Upper lobe of right lung (tissue), 1 donor: Measurements from ENCODE around the gene LRSAM1. TPM values are rescaled to one million over a fixed set of nuclear protein-coding genes. Genes with fewer than 3 reads are reported as not detected.

ENCODE experiments used
- ATAC-seq: fragments of 200-7000 bp; cut with Tn5 transposase; one replicate; pipeline ENCODE4 v1.9.1; 2020; ENCODE audit warnings: mild to moderate bottlenecking, moderate library complexity
- DNase-seq: peaks from one replicate; pipeline ENCODE4 v3.0.0-alpha.2; 2020
- H3K27ac ChIP-seq: fragments of 200-600 bp; one replicate; pipeline ENCODE4 v1.8.0; 2022
- H3K27me3 ChIP-seq: fragments of 200-600 bp; one replicate; pipeline ENCODE4 v1.8.0; 2022; ENCODE audit warnings: mild to moderate bottlenecking
- H3K36me3 ChIP-seq: fragments of 200-600 bp; one replicate; pipeline ENCODE4 v1.8.0; 2022
- H3K4me1 ChIP-seq: fragments of 200-600 bp; one replicate; pipeline ENCODE4 v1.8.0; 2022
- H3K4me3 ChIP-seq: fragments of 200-600 bp; one replicate; pipeline ENCODE4 v1.8.0; 2022; ENCODE audit warnings: mild to moderate bottlenecking
- H3K9me3 ChIP-seq: fragments of 200-600 bp; one replicate; pipeline ENCODE4 v1.8.0; 2022
- CTCF ChIP-seq: fragments of 200-600 bp; IDR thresholded peaks from one replicate; pipeline ENCODE4 v1.8.0; 2022; ENCODE audit warnings: antibody characterized with exemption
- intact Hi-C: fragments of 100-400 bp; cut with DNase I; formaldehyde crosslinking; loops from one replicate; pipeline ENCODE4 v1.11.0; 2022
- total RNA-seq: library from RNA; stranded (reverse); fragmentation: NEBNext Ultra II Directional; extraction: Animal tissue kit (Norgen Biotek cat#: 25700); gene quantifications from one replicate; pipeline ENCODE4 v1.2.1, GENCODE V29; 2021
- donor health status: DM: no; HTN: yes; CAD: no; lungs with severe emphysema.

LRSAM1 gene
- total RNA-seq, 1 donor from 2014 or later: 18.8 TPM

GRCh38 chr9:127525401-127526188 is 74.3 kb downstream of the LRSAM1 start:
- TF ChIP-seq CTCF: peak; percentile 71
- peaks cover 67% of the 10 kb centered on the region for H3K36me3 ChIP-seq
- peaks cover 41% of the 10 kb centered on the region for H3K4me1 ChIP-seq
- intact Hi-C loops: no loop called here
- no peak overlapping the region for H3K4me3 ChIP-seq
- DNase-seq (no peak), ATAC-seq (peak; percentile 54)
- H3K9me3 ChIP-seq: no peaks in the 10 kb centered on the region
- H3K27me3 ChIP-seq: no peaks in the 10 kb centered on the region
- H3K27ac ChIP-seq: peak overlapping the region; percentile 55

- Histone ChIP-seq H3K27ac (peak overlapping the region; percentile 55), H3K27me3 (no peaks in the 10 kb centered on the region), H3K4me1 (peaks cover 31% of the 10 kb centered on the region), H3K4me3 (no peak overlapping the region), H3K9me3 (no peaks in the 10 kb centered on the region), H3K36me3 (peaks cover 79% of the 10 kb centered on the region)
- TF ChIP-seq CTCF: no peak
- ATAC-seq (no peak), DNase-seq (no peak)
- intact Hi-C loops: no loop called here
These were observed 75.6 kb downstream of the LRSAM1 start for GRCh38 chr9:127526655-127527559.

GRCh38 chr9:127527560-127528268 is 76.4 kb downstream of the LRSAM1 start:
- H3K4me1 ChIP-seq: peaks cover 23% of the 10 kb centered on the region
- H3K27ac ChIP-seq: peak overlapping the region; percentile 42
- intact Hi-C loops: no loop called here

GRCh38 chr9:127528422-127529251 is 77.3 kb downstream of the LRSAM1 start:
- no peak overlapping the region for H3K4me3 ChIP-seq
- peak overlapping the region; percentile 47 for H3K27ac ChIP-seq
- DNase-seq: no peak
- peaks cover 70% of the 10 kb centered on the region for H3K36me3 ChIP-seq
- H3K9me3 ChIP-seq: no peaks in the 10 kb centered on the region
- TF ChIP-seq CTCF: no peak
- H3K27me3 ChIP-seq: no peaks in the 10 kb centered on the region
- no peak for ATAC-seq
- H3K4me1 ChIP-seq: peaks cover 22% of the 10 kb centered on the region
- intact Hi-C loops: no loop called here

More at GRCh38 chr9:127527560-127528268, 76.4 kb downstream of the LRSAM1 start:
- no peaks in the 10 kb centered on the region for H3K9me3 ChIP-seq
- H3K27me3 ChIP-seq: no peaks in the 10 kb centered on the region
- DNase-seq: no peak
- H3K4me3 ChIP-seq: no peak overlapping the region
- TF ChIP-seq CTCF: no peak
- H3K36me3 ChIP-seq: peaks cover 77% of the 10 kb centered on the region
- no peak for ATAC-seq

GRCh38 chr9:127529671-127530070 is 78.4 kb downstream of the LRSAM1 start:
- Histone ChIP-seq H3K27ac (peak overlapping the region; percentile 7), H3K9me3 (no peaks in the 10 kb centered on the region), H3K36me3 (peaks cover 60% of the 10 kb centered on the region), H3K4me3 (no peak overlapping the region), H3K27me3 (no peaks in the 10 kb centered on the region), H3K4me1 (peaks cover 30% of the 10 kb centered on the region)
- DNase-seq (no peak), ATAC-seq (no peak)
- intact Hi-C loops: no loop called here
- no peak for TF ChIP-seq CTCF
